H1 (cell line): ENCODE results near the gene TEAD1. TPM values are rescaled to one million over a fixed set of nuclear protein-coding genes. Genes with fewer than 3 reads are reported as not detected.

Experiments used
- CTCF ChIA-PET: fragments of 300-600 bp; sonication (Branson Sonifier 250); formaldehyde crosslinking; loops from one replicate; lab custom pipeline; 2021; ENCODE audit not compliant: partially characterized antibody; lab: Charles Lee
- POLR2A ChIA-PET: fragments of 300-600 bp; sonication (Branson Sonifier 250); formaldehyde crosslinking; loops from one replicate; lab custom pipeline; 2021; ENCODE audit warnings: inconsistent platforms; ENCODE audit not compliant: partially characterized antibody; lab: Charles Lee
- DNase-seq, 2 experiments: peaks; one replicate each; pipeline versions ENCODE4 v3.0.0 to v3.0.0-alpha.2; 2010 to 2022; ENCODE audit warnings: low spot score in 2 of 2, low read depth in 1 of 2, mixed read lengths in 1 of 2
- FAIRE-seq: peaks from 2 replicates; lab custom pipeline; 2011; peaks lifted over from hg19 to GRCh38; lab: Jason Lieb, UNC
- H2AFZ ChIP-seq: 2 replicates; pipeline ENCODE4 v1.8.1; 2012; ENCODE audit warnings: low read length, inconsistent platforms
- H2AK5ac ChIP-seq: 2 replicates; pipeline ENCODE4 v1.6.1; 2013; ENCODE audit warnings: low read depth, low read length
- H2BK120ac ChIP-seq: replicated peaks from 2 replicates; pipeline ENCODE3; 2013; ENCODE audit warnings: low read depth, low read length, inconsistent platforms
- H2BK12ac ChIP-seq: 2 replicates; pipeline ENCODE4 v1.6.1; 2013; ENCODE audit warnings: low read depth, low read length
- H2BK15ac ChIP-seq: 2 replicates; pipeline ENCODE4 v1.6.1; 2013; ENCODE audit warnings: low read length
- H2BK20ac ChIP-seq: 2 replicates; pipeline ENCODE4 v1.6.1; 2013; ENCODE audit warnings: low read length
- H2BK5ac ChIP-seq: 2 replicates; pipeline ENCODE4 v1.6.1; 2013; ENCODE audit warnings: low read depth, low read length
- H3K14ac ChIP-seq: 2 replicates; pipeline ENCODE4 v1.6.1; 2013; ENCODE audit warnings: inconsistent platforms; ENCODE audit not compliant: insufficient read length
- H3K18ac ChIP-seq: 2 replicates; pipeline ENCODE4 v1.6.1; 2013; ENCODE audit warnings: low read length; ENCODE audit errors: extremely low read depth
- H3K23ac ChIP-seq: 2 replicates; pipeline ENCODE4 v1.6.1; 2013; ENCODE audit warnings: inconsistent platforms; ENCODE audit not compliant: insufficient read length
- H3K23me2 ChIP-seq: 2 replicates; pipeline ENCODE4 v1.6.1; 2013; ENCODE audit warnings: low read depth, low read length
- H3K27ac ChIP-seq: 2 replicates; pipeline ENCODE4 v1.6.1; 2011; ENCODE audit warnings: low read depth, low read length, inconsistent platforms
- H3K27me3 ChIP-seq, 4 experiments: replicated peaks in 1 of 4; 1 replicate in 1 of 4; 2 replicates in 3 of 4; pipeline versions ENCODE4 v1.6.1 to v1.8.1; 2011 to 2013; ENCODE audit warnings: low read length in 3 of 4, mild to moderate bottlenecking in 3 of 4, inconsistent platforms in 2 of 4, mixed read lengths in 2 of 4, moderate library complexity in 1 of 4; ENCODE audit not compliant: control insufficient read depth in 3 of 4, insufficient read depth in 3 of 4; ENCODE audit errors: extremely low read depth in 1 of 4
- H3K36me3 ChIP-seq, 4 experiments: 2 replicates each; pipeline versions ENCODE4 v1.6.1 to v1.8.1; 2011 to 2013; ENCODE audit warnings: mild to moderate bottlenecking in 4 of 4, low read length in 3 of 4, moderate library complexity in 2 of 4, control low read depth in 1 of 4, inconsistent platforms in 1 of 4; ENCODE audit not compliant: insufficient read depth in 4 of 4, control insufficient read depth in 2 of 4
- H3K4ac ChIP-seq: replicated peaks from 2 replicates; pipeline ENCODE3; 2013; ENCODE audit warnings: low read length, low read depth, mixed read lengths, inconsistent platforms; ENCODE audit not compliant: insufficient read length
- H3K4me1 ChIP-seq, 4 experiments: replicated peaks in 1 of 4; 1 replicate in 1 of 4; 2 replicates in 3 of 4; pipeline versions ENCODE4 v1.6.1 to v1.8.1; 2011 to 2013; ENCODE audit warnings: low read length in 3 of 4, inconsistent platforms in 2 of 4, mixed read lengths in 1 of 4; ENCODE audit not compliant: insufficient read depth in 4 of 4, control insufficient read depth in 3 of 4
- H3K4me2 ChIP-seq, 2 experiments: 2 replicates each; pipeline versions ENCODE4 v1.6.1 to v1.8.1; 2011 to 2013; ENCODE audit warnings: low read depth in 2 of 2, low read length in 2 of 2, control low read depth in 1 of 2, inconsistent platforms in 1 of 2, mild to moderate bottlenecking in 1 of 2; ENCODE audit not compliant: insufficient read depth in 1 of 2
- H3K4me3 ChIP-seq, 4 experiments: fragments of 200-600, 300-600 bp in 1 of 4; sonication (generic), shearing (Covaris generic), sonication (Bioruptor Twin) in 1 of 4; 2 replicates each; pipeline versions ENCODE4 v1.5.1 to v1.8.1; 2011 to 2016; ENCODE audit warnings: low read length in 4 of 4, low read depth in 3 of 4, control low read depth in 2 of 4, inconsistent platforms in 2 of 4, mild to moderate bottlenecking in 2 of 4, mixed read lengths in 1 of 4, moderate library complexity in 1 of 4; ENCODE audit not compliant: insufficient read depth in 2 of 4; ENCODE audit errors: extremely low read depth in 1 of 4
- H3K56ac ChIP-seq: replicated peaks from 2 replicates; pipeline ENCODE3; 2013; ENCODE audit warnings: low read depth, mild to moderate bottlenecking, mixed read lengths, low read length, inconsistent platforms; ENCODE audit not compliant: insufficient read length
- H3K79me1 ChIP-seq: 2 replicates; pipeline ENCODE4 v1.6.1; 2013; ENCODE audit warnings: low read depth, low read length, control low read depth
- H3K79me2 ChIP-seq, 2 experiments: 2 replicates each; pipeline versions ENCODE4 v1.6.1 to v1.8.1; 2012 to 2013; ENCODE audit warnings: low read length in 2 of 2, mild to moderate bottlenecking in 2 of 2, inconsistent platforms in 1 of 2; ENCODE audit not compliant: insufficient read depth in 2 of 2, control insufficient read depth in 1 of 2
- H3K9ac ChIP-seq, 4 experiments: replicated peaks in 1 of 4; 1 replicate in 1 of 4; 2 replicates in 3 of 4; pipeline versions ENCODE4 v1.6.1 to v1.8.1; 2011 to 2013; ENCODE audit warnings: low read depth in 3 of 4, low read length in 3 of 4, control low read depth in 2 of 4, mild to moderate bottlenecking in 2 of 4, moderate library complexity in 2 of 4, inconsistent platforms in 1 of 4; ENCODE audit errors: extremely low read depth in 1 of 4
- H3K9me3 ChIP-seq, 2 experiments: 2 replicates each; pipeline versions ENCODE4 v1.6.1 to v1.8.1; 2012 to 2013; ENCODE audit warnings: mild to moderate bottlenecking in 2 of 2, moderate library complexity in 2 of 2, control low read depth in 1 of 2, inconsistent platforms in 1 of 2, low read depth in 1 of 2, low read length in 1 of 2, mixed read lengths in 1 of 2; ENCODE audit not compliant: insufficient read depth in 2 of 2
- H4K20me1 ChIP-seq, 2 experiments: replicated peaks in 1 of 2; 2 replicates each; pipeline versions ENCODE3 to v1.8.1; 2011 to 2013; ENCODE audit warnings: inconsistent platforms in 2 of 2, low read length in 2 of 2, mild to moderate bottlenecking in 1 of 2; ENCODE audit not compliant: insufficient read depth in 2 of 2, control insufficient read depth in 1 of 2
- H4K5ac ChIP-seq: 2 replicates; pipeline ENCODE4 v1.6.1; 2013; ENCODE audit warnings: low read length, low read depth, mixed read lengths, inconsistent platforms; ENCODE audit not compliant: insufficient read length
- H4K8ac ChIP-seq: 2 replicates; pipeline ENCODE4 v1.8.0; 2013; ENCODE audit warnings: mild to moderate bottlenecking, moderate library complexity, low read length, inconsistent platforms; ENCODE audit not compliant: insufficient read depth; ENCODE audit errors: extremely low read depth
- H4K91ac ChIP-seq: replicated peaks from 2 replicates; pipeline ENCODE3; 2013; ENCODE audit warnings: low read length, mixed read lengths, inconsistent platforms; ENCODE audit not compliant: insufficient read length
- GTF2F1 ChIP-seq: IDR thresholded peaks from 2 replicates; pipeline ENCODE4 v1.6.1; 2012; ENCODE audit warnings: low read depth, low read length, improper control_type of control experiment, borderline replicate concordance
- KDM1A ChIP-seq: fragments of 200-600, 300-600 bp; sonication (generic); IDR thresholded peaks from 2 replicates; pipeline ENCODE4 v1.7.1; 2016; ENCODE audit warnings: mild to moderate bottlenecking, low read length, borderline replicate concordance
- MAFK ChIP-seq: IDR thresholded peaks from 2 replicates; pipeline ENCODE4 v1.6.1; 2012; ENCODE audit warnings: low read depth, mild to moderate bottlenecking, improper control_type of control experiment, low read length
- SIX5 ChIP-seq: IDR thresholded peaks from 2 replicates; pipeline ENCODE4 v1.6.1; 2011; ENCODE audit warnings: mild to moderate bottlenecking, low read depth, low read length
- WGBS, 2 experiments: shearing (Covaris generic) in 1 of 2; methylation state at CpG; one replicate each; pipeline versions ENCODE4 v1.1.6 to v1.1.7; 2013 to 2015; ENCODE audit warnings: low lambda C conversion rate in 2 of 2, mixed read lengths in 2 of 2, inconsistent platforms in 1 of 2, low coverage in 1 of 2, missing lambda C conversion rate in 1 of 2; ENCODE audit not compliant: insufficient replicate concordance in 2 of 2, insufficient coverage in 1 of 2, insufficient read length in 1 of 2; ENCODE audit errors: extremely low coverage in 1 of 2, missing lambda C conversion rate in 1 of 2; 5-methylcytosine and 5-hydroxymethylcytosine counted together
- polyA plus RNA-seq, 7 experiments: library from polyadenylated mRNA; depleted of rRNA in 3 of 7; stranded (reverse) in 5 of 7; unstranded in 2 of 7; fragments of >200 nt in 5 of 7; fragments of 200-250 nt in 2 of 7; gene quantifications; 1 replicate in 5 of 7; 2 replicates in 1 of 7; 4 replicates in 1 of 7; pipeline versions ENCODE4 v1.2.1 to v1.2.3, GENCODE V29; 2011 to 2013; ENCODE audit warnings: missing spikeins in 2 of 7, mixed read lengths in 2 of 7
- total RNA-seq: library from RNA; stranded (reverse); fragmentation: NEBNext Ultra II Directional; extraction: Animal tissue kit (Norgen Biotek cat#: 25700); gene quantifications from 2 replicates; pipeline ENCODE4 v1.2.1, GENCODE V29; 2021

Gene TEAD1
- total and polyA plus RNA-seq, 2 of the 8 experiments (the other 6 are each of a cell fraction or from before 2014, with no cell fraction given): 15.6 to 67.4 TPM

GRCh38 chr11:12737024-12737423 lies 62.8 kb downstream of the TEAD1 start:
- no peak overlapping the region for H3K23ac ChIP-seq
- H2BK20ac ChIP-seq: no peak overlapping the region
- no peak overlapping the region for H3K4ac ChIP-seq
- no peaks in the 10 kb centered on the region for H3K9me3 ChIP-seq
- H3K18ac ChIP-seq: no peak overlapping the region
- no peak overlapping the region for H2AK5ac ChIP-seq
- no peaks in the 10 kb centered on the region for H3K36me3 ChIP-seq
- H3K79me2 ChIP-seq: peaks cover 0 to 94% of the 10 kb centered on the region in 2 experiments; a peak in 2 of 4 replicates
- peaks cover 0 to 7% (median 2%) of the 10 kb centered on the region in 4 experiments; a peak in 1 of 7 replicates for H3K4me1 ChIP-seq
- H2BK120ac ChIP-seq: no peak overlapping the region
- H3K4me3 ChIP-seq: no peak overlapping the region
- DNase-seq (no peak), FAIRE-seq (no peak)
- no peak overlapping the region for H2BK5ac ChIP-seq
- H3K14ac ChIP-seq: no peak overlapping the region
- H2BK15ac ChIP-seq: no peak overlapping the region
- WGBS, 2 experiments: 51% methylated on average over 2 of the region's 2 CpGs; no CpG with 5 or more reads in 1 of the 2 experiments
- peaks cover 2% of the 10 kb centered on the region; the same call in 1 of the 2 replicates for H3K79me1 ChIP-seq
- no peak overlapping the region for H3K27ac ChIP-seq
- no peak overlapping the region for H4K5ac ChIP-seq
- peaks cover 0 to 1% (median 0%) of the 10 kb centered on the region in 4 experiments; a peak in 1 of 7 replicates for H3K27me3 ChIP-seq
- no peak overlapping the region for H4K91ac ChIP-seq
- H3K56ac ChIP-seq: no peak overlapping the region
- H4K20me1 ChIP-seq: peaks cover 2 to 14% of the 10 kb centered on the region in 2 experiments
- POLR2A ChIA-PET: interaction anchor here (1.1 to 1.4 kb wide), 2 partner anchors 8 kb away, joined by 3 to 4 read pairs; no protein-coding TSS in a partner anchor
- H3K9ac ChIP-seq: no peak overlapping the region
- no peak overlapping the region for H2AFZ ChIP-seq
- H3K4me2 ChIP-seq: no peak overlapping the region
- H3K23me2 ChIP-seq: no peaks in the 10 kb centered on the region
- H2BK12ac ChIP-seq: no peak overlapping the region
- no peak overlapping the region for H4K8ac ChIP-seq
- CTCF ChIA-PET: interaction anchor here (0.6 to 1.9 kb wide), 5 partner anchors 8 to 406 kb away, joined by 3 to 9 read pairs (median 3); no protein-coding TSS in a partner anchor
- TF ChIP-seq MAFK (no peak), SIX5 (no peak), KDM1A (no peak), GTF2F1 (no peak)
